ENCODE results near the gene ZNF775. TPM values are rescaled to one million over a fixed set of nuclear protein-coding genes. Genes with fewer than 3 reads are reported as not detected.
A peak's percentile ranks its signal among the peaks of the same experiment; 100 is the strongest.

The ZNF775 gene
- total and polyA plus RNA-seq, 2 of the 13 experiments (the other 11 are each of a cell fraction or from before 2014, with no cell fraction given) = 3.1 to 3.2 TPM

GRCh38 chr7:150415161-150416153, 36.3 kb downstream of the ZNF775 start (continued):
- TF ChIP-seq RORA (CRISPR knock-in tag; IDR thresholded peaks at IDR 0.05) (no peak), ZFP36 (IDR thresholded peaks at IDR 0.05; ENCODE audit: borderline replicate concordance, low read depth, low read length, partially characterized antibody) (no peak), ASH2L (IDR thresholded peaks at IDR 0.05; ENCODE audit: insufficient read length, low read depth, low read length) (peak; percentile 28), ZNF414 (CRISPR knock-in tag; IDR thresholded peaks at IDR 0.05) (0 out of 2 replicates have a peak, but pooled peaks have one; percentile 35), BCLAF1 (IDR thresholded peaks at IDR 0.05) (no peak), NFE2L2 (IDR thresholded peaks at IDR 0.05; ENCODE audit: low read length) (no peak), SMAD3 (CRISPR knock-in tag; IDR thresholded peaks at IDR 0.05) (peak; percentile 71; the same call in 1 of the 2 replicates), YEATS2 (CRISPR knock-in tag; IDR thresholded peaks at IDR 0.05; ENCODE audit: borderline replicate concordance) (peak; percentile 71; the same call in 1 of the 2 replicates), ZNF18 (CRISPR knock-in tag; IDR thresholded peaks at IDR 0.05; ENCODE audit: insufficient replicate concordance) (no peak), ZSCAN22 (CRISPR knock-in tag; IDR thresholded peaks at IDR 0.05) (no peak), NBN (conservative IDR thresholded peaks at IDR 0.05) (no peak), ZNF275 (CRISPR knock-in tag; IDR thresholded peaks at IDR 0.05; ENCODE audit: borderline replicate concordance) (no peak), GATAD1 (CRISPR knock-in tag; IDR thresholded peaks at IDR 0.05) (peak; percentile 34; the same call in 1 of the 2 replicates), TFAP4 (IDR thresholded peaks at IDR 0.05; ENCODE audit: borderline replicate concordance, low read depth) (peak; percentile 16; the same call in 1 of the 2 replicates), ZEB1 (IDR thresholded peaks at IDR 0.05; ENCODE audit: insufficient replicate concordance, low read depth) (no peak), EZH2 (conservative IDR thresholded peaks at IDR 0.05; ENCODE audit: low read depth, low read length) (no peak), MAFK (conservative IDR thresholded peaks at IDR 0.05 in 1 of 2, IDR thresholded peaks at IDR 0.05 in 1 of 2; ENCODE audit: low read length in 2 of 2) (no peak), MBD4 (IDR thresholded peaks at IDR 0.05; ENCODE audit: borderline replicate concordance, low read length) (no peak), GPN1 (CRISPR knock-in tag; IDR thresholded peaks at IDR 0.05; ENCODE audit: borderline replicate concordance) (no peak), ZNF550 (CRISPR knock-in tag; IDR thresholded peaks at IDR 0.05; ENCODE audit: borderline replicate concordance) (no peak), NFE2 (CRISPR knock-in tag; IDR thresholded peaks at IDR 0.05) (no peak), SALL2 (CRISPR knock-in tag; IDR thresholded peaks at IDR 0.05) (no peak; the same call in 1 of the 2 replicates)
